Activated CD4-positive, alpha-beta T cell treated with anti-CD3 and anti-CD28 coated beads for 36 hours (primary cell): Measurements from ENCODE around the gene MAML3. TPM values are rescaled to one million over a fixed set of nuclear protein-coding genes. Genes with fewer than 3 reads are reported as not detected.
A peak's percentile ranks its signal among the peaks of the same experiment; 100 is the strongest.

Experiments used
- ATAC-seq: fragments of 200-7000 bp; cut with Tn5 transposase; one replicate; pipeline ENCODE4 v1.10.0; 2021; ENCODE audit warnings: mild to moderate bottlenecking, moderate library complexity
- CTCF ChIA-PET: fragments of 350-600 bp; sonication (Branson Sonifier 250); formaldehyde crosslinking; loops from one replicate; lab custom pipeline; 2021; ENCODE audit warnings: antibody characterized with exemption; lab: Charles Lee
- POLR2A ChIA-PET: fragments of 350-600 bp; sonication (Branson Sonifier 250); formaldehyde crosslinking; loops from one replicate; lab custom pipeline; 2021; ENCODE audit warnings: antibody characterized with exemption, inconsistent platforms; lab: Charles Lee
- DNase-seq: peaks from one replicate; pipeline ENCODE4 v3.0.0-alpha.2; 2020
- H3K27ac Mint-ChIP-seq: one replicate; pipeline ENCODE4 v1.8.0; 2021; ENCODE audit warnings: mixed read lengths
- H3K27me3 Mint-ChIP-seq: one replicate; pipeline ENCODE4 v1.8.0; 2021; ENCODE audit warnings: mixed read lengths
- H3K36me3 Mint-ChIP-seq: one replicate; pipeline ENCODE4 v1.8.0; 2021; ENCODE audit warnings: low read depth, mixed read lengths
- H3K4me1 Mint-ChIP-seq: one replicate; pipeline ENCODE4 v1.8.0; 2021; ENCODE audit warnings: mixed read lengths
- H3K4me3 Mint-ChIP-seq: one replicate; pipeline ENCODE4 v1.8.0; 2021; ENCODE audit warnings: mild to moderate bottlenecking, moderate library complexity, mixed read lengths
- H3K9me3 Mint-ChIP-seq: one replicate; pipeline ENCODE4 v1.8.0; 2021; ENCODE audit warnings: low read depth, mixed read lengths
- intact Hi-C, 2 experiments: fragments of 100-400 bp; cut with DNase I in 1 of 2; cut with micrococcal nuclease in 1 of 2; formaldehyde crosslinking; loops; one replicate each; pipeline versions ENCODE4 v1.14.2 to v1.15.1; 2022 to 2024; cut with DNase I, micrococcal nuclease
- total RNA-seq, 2 experiments: library from RNA; stranded (reverse); gene quantifications; one replicate each; pipeline ENCODE4 v1.2.3, GENCODE V29; 2021

The MAML3 gene
- total RNA-seq, 2 experiments from 2014 or later = 1.6 to 1.9 TPM

- ChIA-PET POLR2A (interaction anchor here (0.6 kb wide), 1 partner anchor 153 kb away, joined by 3 read pairs; no protein-coding TSS in a partner anchor), CTCF (no interaction called here)
- ATAC-seq = no peak
- peaks cover 2% of the 10 kb centered on the region for H3K36me3 Mint-ChIP-seq
- no peaks in the 10 kb centered on the region for H3K9me3 Mint-ChIP-seq
- no peak overlapping the region for H3K4me3 Mint-ChIP-seq
- peaks cover 11% of the 10 kb centered on the region for H3K27me3 Mint-ChIP-seq
- H3K27ac Mint-ChIP-seq = no peak overlapping the region
- peaks cover 51% of the 10 kb centered on the region for H3K4me1 Mint-ChIP-seq
- DNase-seq = no peak
- intact Hi-C loops = no loop called here
Observed at GRCh38 chr4:140076307-140076706, 77.7 kb downstream of the MAML3 start.

GRCh38 chr4:140071806-140072205, 82.2 kb downstream of the MAML3 start:
- POLR2A ChIA-PET = interaction anchor here (0.6 to 1.0 kb wide), 3 partner anchors 16 to 84 kb away, joined by 3 to 5 read pairs (median 4); no protein-coding TSS in a partner anchor
- Mint-ChIP-seq H3K4me3 (peak overlapping the region; percentile 29), H3K27ac (peak overlapping the region; percentile 56), H3K4me1 (peaks cover 44% of the 10 kb centered on the region), H3K9me3 (no peaks in the 10 kb centered on the region), H3K27me3 (peaks cover 15% of the 10 kb centered on the region), H3K36me3 (no peaks in the 10 kb centered on the region)
- intact Hi-C loops = loop anchor here (1.0 to 5.0 kb wide), 8 partner anchors 8 to 485 kb away; no protein-coding TSS in a partner anchor
- ATAC-seq (peak; percentile 85), DNase-seq (peak; percentile 85)
- CTCF ChIA-PET = interaction anchor here (1.2 to 2.9 kb wide), 3 partner anchors 10 to 137 kb away, joined by 4 to 8 read pairs (median 5); no protein-coding TSS in a partner anchor

- Mint-ChIP-seq H3K27me3 (peaks cover 17% of the 10 kb centered on the region), H3K9me3 (no peaks in the 10 kb centered on the region), H3K4me1 (peaks cover 37% of the 10 kb centered on the region), H3K36me3 (no peaks in the 10 kb centered on the region), H3K4me3 (peak overlapping the region; percentile 31), H3K27ac (peak overlapping the region; percentile 56)
- POLR2A ChIA-PET = interaction anchor here (1.0 to 1.1 kb wide), 2 partner anchors 24 to 85 kb away, joined by 5 read pairs; no protein-coding TSS in a partner anchor
- DNase-seq (no peak), ATAC-seq (no peak)
- intact Hi-C loops = loop anchor here (1.0 to 5.0 kb wide), 5 partner anchors 9 to 486 kb away; no protein-coding TSS in a partner anchor
- CTCF ChIA-PET = interaction anchor here (0.9 to 2.9 kb wide), 8 partner anchors 9 to 137 kb away, joined by 3 to 8 read pairs (median 4); no protein-coding TSS in a partner anchor
Observed at GRCh38 chr4:140070973-140071372, 83.0 kb downstream of the MAML3 start.

GRCh38 chr4:140070366-140070765, 83.6 kb downstream of the MAML3 start:
- DNase-seq = no peak
- peak; percentile 64 for ATAC-seq
- Mint-ChIP-seq H3K4me3 (peak overlapping the region; percentile 31), H3K9me3 (no peaks in the 10 kb centered on the region), H3K27me3 (peaks cover 22% of the 10 kb centered on the region), H3K4me1 (peaks cover 37% of the 10 kb centered on the region), H3K36me3 (no peaks in the 10 kb centered on the region), H3K27ac (no peak overlapping the region)
- ChIA-PET POLR2A (interaction anchor here (0.6 to 1.1 kb wide), 3 partner anchors 12 to 398 kb away, joined by 3 to 5 read pairs (median 5); no protein-coding TSS in a partner anchor), CTCF (interaction anchor here (0.6 to 2.9 kb wide), 12 partner anchors 9 to 978 kb away, joined by 3 to 8 read pairs (median 4); no protein-coding TSS in a partner anchor)
- intact Hi-C loops = loop anchor here (2.0 to 5.0 kb wide), 2 partner anchors 80 to 487 kb away; no protein-coding TSS in a partner anchor

- Mint-ChIP-seq H3K9me3 (no peaks in the 10 kb centered on the region), H3K4me1 (peaks cover 37% of the 10 kb centered on the region), H3K27me3 (peaks cover 21% of the 10 kb centered on the region), H3K4me3 (no peak overlapping the region), H3K36me3 (no peaks in the 10 kb centered on the region), H3K27ac (no peak overlapping the region)
- DNase-seq = no peak
- CTCF ChIA-PET = no interaction called here
- intact Hi-C loops = no loop called here
- ATAC-seq = no peak
- POLR2A ChIA-PET = no interaction called here
Observed at GRCh38 chr4:140069066-140069465, 84.9 kb downstream of the MAML3 start.

- Mint-ChIP-seq H3K4me1 (peaks cover 35% of the 10 kb centered on the region), H3K4me3 (no peak overlapping the region)
- intact Hi-C loops = no loop called here
Observed at GRCh38 chr4:140068271-140068670, 85.7 kb downstream of the MAML3 start.

GRCh38 chr4:140066031-140066930, 87.7 kb downstream of the MAML3 start:
- DNase-seq (no peak), ATAC-seq (no peak)
- H3K27me3 Mint-ChIP-seq = peaks cover 15% of the 10 kb centered on the region
- ChIA-PET CTCF (no interaction called here), POLR2A (no interaction called here)
- no peaks in the 10 kb centered on the region for H3K36me3 Mint-ChIP-seq
- no peak overlapping the region for H3K4me3 Mint-ChIP-seq
- no peaks in the 10 kb centered on the region for H3K9me3 Mint-ChIP-seq
- H3K4me1 Mint-ChIP-seq = peaks cover 25% of the 10 kb centered on the region
- intact Hi-C loops = no loop called here
- no peak overlapping the region for H3K27ac Mint-ChIP-seq

More at GRCh38 chr4:140068271-140068670, 85.7 kb downstream of the MAML3 start:
- ChIA-PET POLR2A (no interaction called here), CTCF (no interaction called here)
- Mint-ChIP-seq H3K27me3 (peaks cover 15% of the 10 kb centered on the region), H3K36me3 (no peaks in the 10 kb centered on the region), H3K27ac (no peak overlapping the region), H3K9me3 (no peaks in the 10 kb centered on the region)
- ATAC-seq = no peak
- DNase-seq = no peak

GRCh38 chr4:140065393-140065792, 88.6 kb downstream of the MAML3 start:
- Mint-ChIP-seq H3K4me3 (no peak overlapping the region), H3K9me3 (no peaks in the 10 kb centered on the region), H3K27me3 (peaks cover 15% of the 10 kb centered on the region), H3K4me1 (peaks cover 22% of the 10 kb centered on the region), H3K36me3 (no peaks in the 10 kb centered on the region), H3K27ac (no peak overlapping the region)
- ChIA-PET CTCF (no interaction called here), POLR2A (no interaction called here)
- ATAC-seq (no peak), DNase-seq (no peak)
- intact Hi-C loops = no loop called here

- DNase-seq = peak; percentile 32
- Mint-ChIP-seq H3K36me3 (no peaks in the 10 kb centered on the region), H3K4me1 (peaks cover 25% of the 10 kb centered on the region), H3K9me3 (no peaks in the 10 kb centered on the region), H3K27me3 (peaks cover 16% of the 10 kb centered on the region), H3K4me3 (no peak overlapping the region), H3K27ac (no peak overlapping the region)
- ATAC-seq = peak; percentile 87
- POLR2A ChIA-PET = no interaction called here
- CTCF ChIA-PET = interaction anchor here (0.6 to 2.1 kb wide), 3 partner anchors 9 to 24 kb away, joined by 4 to 8 read pairs (median 6); no protein-coding TSS in a partner anchor
- intact Hi-C loops = loop anchor here in 1 of 2 experiments (1.0 kb wide), 1 partner anchor 10 kb away; no protein-coding TSS in a partner anchor
Observed at GRCh38 chr4:140061659-140062289, 92.2 kb downstream of the MAML3 start.

GRCh38 chr4:140061194-140061593, 92.8 kb downstream of the MAML3 start:
- ATAC-seq = peak; percentile 58
- Mint-ChIP-seq H3K4me3 (peak overlapping the region; percentile 2), H3K27ac (peak overlapping the region; percentile 67), H3K4me1 (peaks cover 25% of the 10 kb centered on the region), H3K9me3 (no peaks in the 10 kb centered on the region), H3K36me3 (no peaks in the 10 kb centered on the region), H3K27me3 (peaks cover 18% of the 10 kb centered on the region)
- DNase-seq = no peak
- intact Hi-C loops = no loop called here
- CTCF ChIA-PET = interaction anchor here (1.7 to 2.1 kb wide), 2 partner anchors 10 to 23 kb away, joined by 6 to 8 read pairs; no protein-coding TSS in a partner anchor
- POLR2A ChIA-PET = no interaction called here

- H3K27me3 Mint-ChIP-seq = peaks cover 12% of the 10 kb centered on the region
- intact Hi-C loops = no loop called here
- CTCF ChIA-PET = no interaction called here
Observed at GRCh38 chr4:140059159-140059558, 94.8 kb downstream of the MAML3 start.

More at GRCh38 chr4:140059159-140059558, 94.8 kb downstream of the MAML3 start:
- H3K36me3 Mint-ChIP-seq = no peaks in the 10 kb centered on the region
- POLR2A ChIA-PET = no interaction called here
- no peaks in the 10 kb centered on the region for H3K9me3 Mint-ChIP-seq
- ATAC-seq = no peak
- no peak for DNase-seq
- no peak overlapping the region for H3K27ac Mint-ChIP-seq
- peaks cover 36% of the 10 kb centered on the region for H3K4me1 Mint-ChIP-seq
- H3K4me3 Mint-ChIP-seq = no peak overlapping the region
